H1 (cell line): ENCODE data around the gene PPARD. TPM values are rescaled to one million over a fixed set of nuclear protein-coding genes. Genes with fewer than 3 reads are reported as not detected.

ENCODE experiments used
- CTCF ChIA-PET: fragments of 300-600 bp; sonication (Branson Sonifier 250); formaldehyde crosslinking; loops from one replicate; lab custom pipeline; 2021; ENCODE audit not compliant: partially characterized antibody; lab: Charles Lee
- POLR2A ChIA-PET: fragments of 300-600 bp; sonication (Branson Sonifier 250); formaldehyde crosslinking; loops from one replicate; lab custom pipeline; 2021; ENCODE audit warnings: inconsistent platforms; ENCODE audit not compliant: partially characterized antibody; lab: Charles Lee
- DNase-seq, 2 experiments: peaks; one replicate each; pipeline versions ENCODE4 v3.0.0 to v3.0.0-alpha.2; 2010 to 2022; ENCODE audit warnings: low spot score in 2 of 2, low read depth in 1 of 2, mixed read lengths in 1 of 2
- FAIRE-seq: peaks from 2 replicates; lab custom pipeline; 2011; peaks lifted over from hg19 to GRCh38; lab: Jason Lieb, UNC
- H2AFZ ChIP-seq: 2 replicates; pipeline ENCODE4 v1.8.1; 2012; ENCODE audit warnings: low read length, inconsistent platforms
- H2AK5ac ChIP-seq: 2 replicates; pipeline ENCODE4 v1.6.1; 2013; ENCODE audit warnings: low read depth, low read length
- H2BK120ac ChIP-seq: replicated peaks from 2 replicates; pipeline ENCODE3; 2013; ENCODE audit warnings: low read depth, low read length, inconsistent platforms
- H2BK12ac ChIP-seq: 2 replicates; pipeline ENCODE4 v1.6.1; 2013; ENCODE audit warnings: low read depth, low read length
- H2BK15ac ChIP-seq: 2 replicates; pipeline ENCODE4 v1.6.1; 2013; ENCODE audit warnings: low read length
- H2BK20ac ChIP-seq: 2 replicates; pipeline ENCODE4 v1.6.1; 2013; ENCODE audit warnings: low read length
- H2BK5ac ChIP-seq: 2 replicates; pipeline ENCODE4 v1.6.1; 2013; ENCODE audit warnings: low read depth, low read length
- H3K14ac ChIP-seq: 2 replicates; pipeline ENCODE4 v1.6.1; 2013; ENCODE audit warnings: inconsistent platforms; ENCODE audit not compliant: insufficient read length
- H3K18ac ChIP-seq: 2 replicates; pipeline ENCODE4 v1.6.1; 2013; ENCODE audit warnings: low read length; ENCODE audit errors: extremely low read depth
- H3K23ac ChIP-seq: 2 replicates; pipeline ENCODE4 v1.6.1; 2013; ENCODE audit warnings: inconsistent platforms; ENCODE audit not compliant: insufficient read length
- H3K23me2 ChIP-seq: 2 replicates; pipeline ENCODE4 v1.6.1; 2013; ENCODE audit warnings: low read depth, low read length
- H3K27ac ChIP-seq: 2 replicates; pipeline ENCODE4 v1.6.1; 2011; ENCODE audit warnings: low read depth, low read length, inconsistent platforms
- H3K27me3 ChIP-seq, 4 experiments: replicated peaks in 1 of 4; 1 replicate in 1 of 4; 2 replicates in 3 of 4; pipeline versions ENCODE4 v1.6.1 to v1.8.1; 2011 to 2013; ENCODE audit warnings: low read length in 3 of 4, mild to moderate bottlenecking in 3 of 4, inconsistent platforms in 2 of 4, mixed read lengths in 2 of 4, moderate library complexity in 1 of 4; ENCODE audit not compliant: control insufficient read depth in 3 of 4, insufficient read depth in 3 of 4; ENCODE audit errors: extremely low read depth in 1 of 4
- H3K36me3 ChIP-seq, 4 experiments: 2 replicates each; pipeline versions ENCODE4 v1.6.1 to v1.8.1; 2011 to 2013; ENCODE audit warnings: mild to moderate bottlenecking in 4 of 4, low read length in 3 of 4, moderate library complexity in 2 of 4, control low read depth in 1 of 4, inconsistent platforms in 1 of 4; ENCODE audit not compliant: insufficient read depth in 4 of 4, control insufficient read depth in 2 of 4
- H3K4ac ChIP-seq: replicated peaks from 2 replicates; pipeline ENCODE3; 2013; ENCODE audit warnings: low read length, low read depth, mixed read lengths, inconsistent platforms; ENCODE audit not compliant: insufficient read length
- H3K4me1 ChIP-seq, 4 experiments: replicated peaks in 1 of 4; 1 replicate in 1 of 4; 2 replicates in 3 of 4; pipeline versions ENCODE4 v1.6.1 to v1.8.1; 2011 to 2013; ENCODE audit warnings: low read length in 3 of 4, inconsistent platforms in 2 of 4, mixed read lengths in 1 of 4; ENCODE audit not compliant: insufficient read depth in 4 of 4, control insufficient read depth in 3 of 4
- H3K4me2 ChIP-seq, 2 experiments: 2 replicates each; pipeline versions ENCODE4 v1.6.1 to v1.8.1; 2011 to 2013; ENCODE audit warnings: low read depth in 2 of 2, low read length in 2 of 2, control low read depth in 1 of 2, inconsistent platforms in 1 of 2, mild to moderate bottlenecking in 1 of 2; ENCODE audit not compliant: insufficient read depth in 1 of 2
- H3K4me3 ChIP-seq, 4 experiments: fragments of 200-600, 300-600 bp in 1 of 4; sonication (generic), shearing (Covaris generic), sonication (Bioruptor Twin) in 1 of 4; 2 replicates each; pipeline versions ENCODE4 v1.5.1 to v1.8.1; 2011 to 2016; ENCODE audit warnings: low read length in 4 of 4, low read depth in 3 of 4, control low read depth in 2 of 4, inconsistent platforms in 2 of 4, mild to moderate bottlenecking in 2 of 4, mixed read lengths in 1 of 4, moderate library complexity in 1 of 4; ENCODE audit not compliant: insufficient read depth in 2 of 4; ENCODE audit errors: extremely low read depth in 1 of 4
- H3K56ac ChIP-seq: replicated peaks from 2 replicates; pipeline ENCODE3; 2013; ENCODE audit warnings: low read depth, mild to moderate bottlenecking, mixed read lengths, low read length, inconsistent platforms; ENCODE audit not compliant: insufficient read length
- H3K79me1 ChIP-seq: 2 replicates; pipeline ENCODE4 v1.6.1; 2013; ENCODE audit warnings: low read depth, low read length, control low read depth
- H3K79me2 ChIP-seq, 2 experiments: 2 replicates each; pipeline versions ENCODE4 v1.6.1 to v1.8.1; 2012 to 2013; ENCODE audit warnings: low read length in 2 of 2, mild to moderate bottlenecking in 2 of 2, inconsistent platforms in 1 of 2; ENCODE audit not compliant: insufficient read depth in 2 of 2, control insufficient read depth in 1 of 2
- H3K9ac ChIP-seq, 4 experiments: replicated peaks in 1 of 4; 1 replicate in 1 of 4; 2 replicates in 3 of 4; pipeline versions ENCODE4 v1.6.1 to v1.8.1; 2011 to 2013; ENCODE audit warnings: low read depth in 3 of 4, low read length in 3 of 4, control low read depth in 2 of 4, mild to moderate bottlenecking in 2 of 4, moderate library complexity in 2 of 4, inconsistent platforms in 1 of 4; ENCODE audit errors: extremely low read depth in 1 of 4
- H3K9me3 ChIP-seq, 2 experiments: 2 replicates each; pipeline versions ENCODE4 v1.6.1 to v1.8.1; 2012 to 2013; ENCODE audit warnings: mild to moderate bottlenecking in 2 of 2, moderate library complexity in 2 of 2, control low read depth in 1 of 2, inconsistent platforms in 1 of 2, low read depth in 1 of 2, low read length in 1 of 2, mixed read lengths in 1 of 2; ENCODE audit not compliant: insufficient read depth in 2 of 2
- H4K20me1 ChIP-seq, 2 experiments: replicated peaks in 1 of 2; 2 replicates each; pipeline versions ENCODE3 to v1.8.1; 2011 to 2013; ENCODE audit warnings: inconsistent platforms in 2 of 2, low read length in 2 of 2, mild to moderate bottlenecking in 1 of 2; ENCODE audit not compliant: insufficient read depth in 2 of 2, control insufficient read depth in 1 of 2
- H4K5ac ChIP-seq: 2 replicates; pipeline ENCODE4 v1.6.1; 2013; ENCODE audit warnings: low read length, low read depth, mixed read lengths, inconsistent platforms; ENCODE audit not compliant: insufficient read length
- H4K8ac ChIP-seq: 2 replicates; pipeline ENCODE4 v1.8.0; 2013; ENCODE audit warnings: mild to moderate bottlenecking, moderate library complexity, low read length, inconsistent platforms; ENCODE audit not compliant: insufficient read depth; ENCODE audit errors: extremely low read depth
- H4K91ac ChIP-seq: replicated peaks from 2 replicates; pipeline ENCODE3; 2013; ENCODE audit warnings: low read length, mixed read lengths, inconsistent platforms; ENCODE audit not compliant: insufficient read length
- E2F6 ChIP-seq: IDR thresholded peaks from 2 replicates; pipeline ENCODE4 v1.6.1; 2012; ENCODE audit warnings: inconsistent platforms
- EGR1 ChIP-seq: IDR thresholded peaks from 2 replicates; pipeline ENCODE4 v1.6.1; 2011; ENCODE audit warnings: low read depth, low read length, borderline replicate concordance
- GTF2F1 ChIP-seq: IDR thresholded peaks from 2 replicates; pipeline ENCODE4 v1.6.1; 2012; ENCODE audit warnings: low read depth, low read length, improper control_type of control experiment, borderline replicate concordance
- JUND ChIP-seq: IDR thresholded peaks from 2 replicates; pipeline ENCODE4 v1.6.1; 2011; ENCODE audit warnings: mild to moderate bottlenecking, improper control_type of control experiment, low read length
- KDM4A ChIP-seq: IDR thresholded peaks from one replicate; pipeline ENCODE4 v1.7.1; 2012; ENCODE audit warnings: low read depth, mild to moderate bottlenecking, moderate library complexity, low read length, inconsistent platforms; ENCODE audit not compliant: severe bottlenecking
- KDM5A ChIP-seq: fragments of 200-600 bp; IDR thresholded peaks from 2 replicates; pipeline ENCODE4 v1.7.1; 2012; ENCODE audit warnings: mild to moderate bottlenecking, low read length, inconsistent platforms, mixed read lengths
- PHF8 ChIP-seq: fragments of 200-600 bp; sonication (generic); conservative IDR thresholded peaks from 2 replicates; pipeline ENCODE4 v1.7.1; 2012; ENCODE audit warnings: low read depth, mild to moderate bottlenecking, inconsistent platforms, low read length, moderate library complexity
- TCF12 ChIP-seq: IDR thresholded peaks from 2 replicates; pipeline ENCODE4 v1.6.1; 2011; ENCODE audit warnings: low read depth, mild to moderate bottlenecking, low read length
- WGBS, 2 experiments: shearing (Covaris generic) in 1 of 2; methylation state at CpG; one replicate each; pipeline versions ENCODE4 v1.1.6 to v1.1.7; 2013 to 2015; ENCODE audit warnings: low lambda C conversion rate in 2 of 2, mixed read lengths in 2 of 2, inconsistent platforms in 1 of 2, low coverage in 1 of 2, missing lambda C conversion rate in 1 of 2; ENCODE audit not compliant: insufficient replicate concordance in 2 of 2, insufficient coverage in 1 of 2, insufficient read length in 1 of 2; ENCODE audit errors: extremely low coverage in 1 of 2, missing lambda C conversion rate in 1 of 2; 5-methylcytosine and 5-hydroxymethylcytosine counted together
- polyA plus RNA-seq, 7 experiments: library from polyadenylated mRNA; depleted of rRNA in 3 of 7; stranded (reverse) in 5 of 7; unstranded in 2 of 7; fragments of >200 nt in 5 of 7; fragments of 200-250 nt in 2 of 7; gene quantifications; 1 replicate in 5 of 7; 2 replicates in 1 of 7; 4 replicates in 1 of 7; pipeline versions ENCODE4 v1.2.1 to v1.2.3, GENCODE V29; 2011 to 2013; ENCODE audit warnings: missing spikeins in 2 of 7, mixed read lengths in 2 of 7
- total RNA-seq: library from RNA; stranded (reverse); fragmentation: NEBNext Ultra II Directional; extraction: Animal tissue kit (Norgen Biotek cat#: 25700); gene quantifications from 2 replicates; pipeline ENCODE4 v1.2.1, GENCODE V29; 2021

Gene PPARD
- total and polyA plus RNA-seq, 2 of the 8 experiments (the other 6 are each of a cell fraction or from before 2014, with no cell fraction given): 14.6 to 14.9 TPM

- no peaks in the 10 kb centered on the region for H3K36me3 ChIP-seq
- H4K91ac ChIP-seq: no peak overlapping the region
- H3K9me3 ChIP-seq: no peaks in the 10 kb centered on the region
- H3K4me2 ChIP-seq: no peak overlapping the region; a peak in 1 of 4 replicates
- H3K18ac ChIP-seq: no peak overlapping the region
- no peak overlapping the region for H4K5ac ChIP-seq
- H2AK5ac ChIP-seq: no peak overlapping the region
- TF ChIP-seq PHF8: no peak
- TF ChIP-seq KDM5A: no peak
- no peak for TF ChIP-seq JUND
- TF ChIP-seq E2F6: no peak
- TF ChIP-seq GTF2F1: no peak
- no peak for TF ChIP-seq KDM4A
- no peak for TF ChIP-seq EGR1
- TF ChIP-seq TCF12: no peak
- TF ChIP-seq, all 59 proteins: peak for 0
- DNase-seq (no peak), FAIRE-seq (no peak)
- no peak overlapping the region for H3K27ac ChIP-seq
- no peak overlapping the region for H2BK12ac ChIP-seq
- H3K56ac ChIP-seq: no peak overlapping the region
- CTCF ChIA-PET: interaction anchor here (5.6 to 11.0 kb wide), 5 partner anchors 17 to 149 kb away, joined by 29 to 161 read pairs (median 50); partner anchors contain the start of genes DEF6 and PPARD
- no peaks in the 10 kb centered on the region for H4K20me1 ChIP-seq
- no peaks in the 10 kb centered on the region for H3K27me3 ChIP-seq
- H3K79me1 ChIP-seq: no peaks in the 10 kb centered on the region
- no peak overlapping the region for H2BK120ac ChIP-seq
- no peak overlapping the region for H2BK20ac ChIP-seq
- H3K14ac ChIP-seq: no peak overlapping the region
- no peak overlapping the region for H3K23ac ChIP-seq
- H2BK15ac ChIP-seq: no peak overlapping the region
- no peak overlapping the region for H3K4ac ChIP-seq
- POLR2A ChIA-PET: interaction anchor here (0.6 kb wide), 1 partner anchor 26 kb away, joined by 3 read pairs; no protein-coding TSS in a partner anchor
- H3K9ac ChIP-seq: no peak overlapping the region
- no peaks in the 10 kb centered on the region for H3K4me1 ChIP-seq
- H2AFZ ChIP-seq: no peak overlapping the region
- no peaks in the 10 kb centered on the region for H3K79me2 ChIP-seq
- no peak overlapping the region for H3K4me3 ChIP-seq
- no peak overlapping the region for H4K8ac ChIP-seq
- no peaks in the 10 kb centered on the region for H3K23me2 ChIP-seq
- H2BK5ac ChIP-seq: no peak overlapping the region
- 86% methylated on average over 6 of the region's 7 CpGs; no CpG with 5 or more reads in 1 of the 2 experiments for WGBS, 2 experiments
Measured at GRCh38 chr6:35445691-35446090, 103.3 kb downstream of the PPARD start.
